ENCODE measurements around the gene CLRN3.

The CLRN3 gene

GRCh38 chr10:127851661-127852194, 41.0 kb downstream of the CLRN3 start:
- DNase-seq (ENCODE audit: extremely low read depth, low read depth): no peak
- no peak overlapping the region for H3K4me3 ChIP-seq (replicated peaks; ENCODE audit: low read depth, low read length)
- no peak for TF ChIP-seq CTCF (IDR thresholded peaks at IDR 0.05; ENCODE audit: low read depth, low read length, missing control alignments)

GRCh38 chr10:127850944-127851343, 41.8 kb downstream of the CLRN3 start:
- TF ChIP-seq CTCF (IDR thresholded peaks at IDR 0.05; ENCODE audit: low read depth, low read length, missing control alignments): no peak
- no peak for DNase-seq (ENCODE audit: extremely low read depth, low read depth)
- H3K4me3 ChIP-seq (replicated peaks; ENCODE audit: low read depth, low read length): no peak overlapping the region

DNA sequence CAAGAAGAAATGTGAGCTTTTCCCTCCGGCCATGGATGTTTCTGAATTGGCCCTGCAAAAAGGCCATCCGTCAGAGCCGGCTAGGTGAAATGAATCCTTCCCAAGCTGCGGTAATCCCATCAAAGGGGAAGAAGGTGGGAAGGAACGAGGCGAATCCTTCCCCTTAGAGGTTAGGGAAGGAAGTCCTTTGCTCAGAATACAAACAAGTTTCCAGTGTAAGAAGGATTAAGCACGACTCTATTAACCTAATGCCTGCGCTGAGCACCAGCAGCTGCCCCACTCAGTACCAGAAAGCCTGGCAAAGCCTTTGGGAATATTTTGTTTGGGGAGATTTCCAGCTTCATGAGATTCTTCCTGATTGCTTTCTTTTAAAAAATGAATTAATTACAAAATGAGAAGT, 42.8 kb downstream of the CLRN3 start:
- no peak for DNase-seq (ENCODE audit: extremely low read depth, low read depth)
- H3K4me3 ChIP-seq (replicated peaks; ENCODE audit: low read depth, low read length): no peak overlapping the region
- TF ChIP-seq CTCF (IDR thresholded peaks at IDR 0.05; ENCODE audit: low read depth, low read length, missing control alignments): no peak

GRCh38 chr10:127849224-127849623, 43.5 kb downstream of the CLRN3 start:
- DNase-seq (ENCODE audit: extremely low read depth, low read depth): no peak
- H3K4me3 ChIP-seq (replicated peaks; ENCODE audit: low read depth, low read length): no peak overlapping the region
- TF ChIP-seq CTCF (IDR thresholded peaks at IDR 0.05; ENCODE audit: low read depth, low read length, missing control alignments): no peak

GRCh38 chr10:127848226-127848625, 44.5 kb downstream of the CLRN3 start:
- H3K4me3 ChIP-seq (replicated peaks; ENCODE audit: low read depth, low read length): no peak overlapping the region
- DNase-seq (ENCODE audit: extremely low read depth, low read depth): no peak
- no peak for TF ChIP-seq CTCF (IDR thresholded peaks at IDR 0.05; ENCODE audit: low read depth, low read length, missing control alignments)

DNA sequence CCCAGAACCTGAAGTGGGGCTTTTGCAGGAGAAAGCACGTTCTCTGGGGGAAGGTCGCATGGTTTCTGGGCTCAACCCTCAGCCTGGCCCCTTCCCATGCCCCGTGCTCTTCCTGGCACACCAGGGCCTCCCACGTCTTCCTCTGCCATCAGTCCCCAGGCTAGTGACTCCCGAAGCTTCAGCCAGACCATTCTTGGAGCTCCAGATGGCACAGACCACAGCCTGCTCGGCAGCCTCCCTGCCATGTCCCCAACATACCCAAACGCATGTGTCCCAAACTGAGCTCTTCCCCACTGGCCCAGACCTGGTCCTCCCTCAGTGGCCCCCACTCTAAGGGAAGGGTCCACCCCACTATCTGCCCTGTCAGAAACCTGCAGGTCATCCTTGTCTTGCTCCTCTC, 47.0 kb downstream of the CLRN3 start:
- H3K4me3 ChIP-seq (replicated peaks; ENCODE audit: low read depth, low read length): no peak overlapping the region
- TF ChIP-seq CTCF (IDR thresholded peaks at IDR 0.05; ENCODE audit: low read depth, low read length, missing control alignments): no peak
- no peak for DNase-seq (ENCODE audit: extremely low read depth, low read depth)

- no peak overlapping the region for H3K4me3 ChIP-seq (replicated peaks; ENCODE audit: low read depth, low read length)
- DNase-seq (ENCODE audit: extremely low read depth, low read depth): no peak
- no peak for TF ChIP-seq CTCF (IDR thresholded peaks at IDR 0.05; ENCODE audit: low read depth, low read length, missing control alignments)
Measured at GRCh38 chr10:127840884-127841283, 51.9 kb downstream of the CLRN3 start.
